EL (cell line): ENCODE measurements around the gene ME2.
"Not testable (repeated sequence)": the region's sequence is repeated elsewhere in the genome, so short reads cannot be mapped to it uniquely, and the experiment has no call there.

Experiments
- DNase-seq: peaks from one replicate; pipeline ENCODE4 v3.0.0-alpha.2; 2016

The ME2 gene

DNA sequence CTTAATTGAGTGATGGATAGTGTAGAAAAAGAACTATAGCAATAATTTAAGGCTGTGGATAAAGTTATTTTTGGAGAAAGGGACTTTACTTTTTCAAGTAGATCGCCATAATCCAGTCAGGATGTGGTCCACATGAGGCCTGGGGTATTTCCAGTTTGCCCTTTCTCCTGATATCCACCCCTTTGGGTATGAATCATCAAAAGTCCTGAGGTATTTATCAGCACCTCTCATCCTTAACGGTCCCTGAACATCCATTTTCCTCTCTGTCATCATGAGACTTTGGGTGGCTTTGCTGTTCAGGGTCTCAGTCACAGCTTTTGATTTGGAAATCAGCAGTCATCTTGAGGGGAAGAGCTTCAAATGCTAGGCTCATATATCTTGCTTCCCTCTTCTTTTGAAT, 49.6 kb downstream of the ME2 start:
- peak; percentile 58 for DNase-seq

DNA sequence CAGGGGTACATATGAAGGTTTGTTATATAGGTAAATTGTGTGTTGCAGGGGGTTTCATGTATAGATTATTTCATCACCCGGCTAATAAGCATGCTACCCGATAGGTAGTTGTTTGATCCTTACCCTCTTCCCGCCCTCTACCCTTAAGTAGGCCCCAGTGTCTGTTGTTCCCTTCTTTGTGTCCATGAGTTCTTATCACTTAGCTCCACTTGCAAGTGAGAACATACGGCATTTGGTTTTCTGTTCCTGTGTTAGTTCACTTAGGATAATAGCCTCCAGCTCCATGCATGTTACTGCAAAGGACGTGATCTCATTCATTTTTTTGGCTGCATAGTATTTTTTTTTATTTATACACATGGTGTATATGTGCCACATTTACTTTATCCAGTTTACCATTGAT, 54.8 kb downstream of the ME2 start:
- no peak for DNase-seq

DNA sequence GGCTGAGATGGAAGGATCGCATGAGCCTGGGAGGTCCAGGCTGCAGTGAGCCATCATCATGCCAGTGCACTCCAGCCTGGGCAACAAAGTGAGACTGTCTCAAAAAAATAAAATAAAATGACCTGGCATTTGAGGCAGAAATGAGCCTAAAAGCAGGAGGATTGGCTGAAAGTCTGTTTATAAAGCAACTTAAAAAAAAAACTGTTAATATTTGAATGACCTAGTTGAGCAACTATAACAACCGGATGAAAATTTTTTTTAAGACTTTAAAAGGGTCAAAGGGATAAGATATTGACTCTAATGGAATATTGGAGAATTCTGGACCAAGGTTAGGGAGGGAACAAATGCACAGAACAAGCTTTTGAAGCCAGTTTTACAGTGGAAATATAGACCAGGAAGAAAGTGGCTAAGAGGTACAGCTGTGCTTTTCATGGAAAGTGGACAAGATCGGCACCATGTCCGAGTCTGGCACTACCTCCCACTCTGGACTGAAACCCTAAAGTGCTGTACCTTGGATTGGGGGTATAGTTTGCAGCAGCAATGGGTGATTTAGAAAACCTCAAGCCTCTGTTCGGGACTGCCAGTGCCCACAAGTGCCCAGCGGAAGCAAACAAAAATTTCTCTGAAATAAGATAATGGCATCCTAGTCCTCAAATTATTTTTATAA, 55.8 kb downstream of the ME2 start:
- DNase-seq: no peak

DNA sequence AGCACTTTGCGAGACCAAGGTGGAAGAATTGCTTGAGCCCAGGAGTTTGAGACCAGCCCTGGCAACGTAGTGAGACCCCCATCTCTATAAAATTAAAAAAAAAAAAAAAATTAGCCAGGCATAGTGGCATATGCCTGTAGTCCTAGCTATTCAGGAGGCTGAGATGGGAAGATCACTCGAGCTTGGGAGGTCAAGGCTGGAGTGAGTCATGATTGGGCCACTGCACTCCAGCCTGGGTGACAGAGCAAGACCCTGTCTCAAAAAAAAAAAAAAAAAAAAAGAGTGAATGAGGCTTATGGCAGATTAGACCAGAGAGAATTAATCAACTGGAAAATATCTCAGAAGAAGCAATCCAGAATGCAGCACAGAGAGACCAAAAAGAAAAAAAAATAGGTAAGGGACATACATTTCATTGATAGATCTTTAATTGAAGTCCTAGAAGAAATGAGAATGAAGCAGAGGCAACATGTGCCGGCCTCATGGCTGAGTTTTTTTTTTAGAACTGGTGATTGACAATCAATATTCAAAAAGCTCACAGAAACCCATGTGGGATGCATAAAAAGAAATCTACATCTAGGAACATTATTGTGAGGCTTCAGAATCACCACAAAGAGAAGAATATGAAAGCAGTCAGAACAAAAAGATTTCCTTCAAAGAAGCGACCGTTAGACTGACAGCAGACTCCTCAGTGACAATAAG, 56.7 kb downstream of the ME2 start:
- DNase-seq: no peak

DNA sequence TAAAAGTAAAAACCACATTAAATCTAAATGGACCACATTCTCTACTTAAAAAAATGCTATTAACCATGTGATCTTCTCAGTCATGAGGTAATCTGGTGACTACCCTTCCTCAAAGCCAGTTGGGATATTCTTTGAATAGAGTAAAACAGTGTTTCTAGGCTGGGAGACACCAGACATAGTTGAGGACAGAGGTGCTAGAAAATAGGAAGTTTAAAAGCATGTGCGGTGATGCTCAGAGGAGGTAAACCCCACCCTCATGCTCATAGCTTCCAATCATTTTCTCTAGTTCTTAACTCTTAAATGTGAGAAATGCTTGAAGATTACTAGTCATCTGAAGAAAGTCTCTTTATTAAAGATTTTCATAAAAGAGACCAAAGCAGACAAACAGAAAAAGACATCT, 58.3 kb downstream of the ME2 start:
- no peak for DNase-seq

DNA sequence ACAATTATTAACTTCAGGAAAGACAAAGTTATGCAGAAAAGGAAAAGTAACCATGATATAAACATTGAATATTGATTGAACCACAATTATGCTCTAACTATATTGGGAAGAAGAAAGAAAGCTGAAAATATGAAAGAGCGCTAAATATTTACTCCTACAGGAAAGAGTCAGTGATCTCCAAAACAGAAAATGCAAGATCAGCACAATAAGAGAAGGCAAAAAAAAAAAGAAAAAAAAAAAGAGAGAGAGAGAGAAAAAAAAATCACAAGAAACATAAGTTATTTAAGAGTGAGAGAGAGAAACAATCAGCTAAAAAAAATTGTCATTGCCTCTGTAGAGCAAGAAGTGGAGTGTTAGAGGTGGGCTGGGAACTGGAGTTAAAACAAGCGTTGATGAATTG, 60.0 kb downstream of the ME2 start:
- DNase-seq: no peak

DNA sequence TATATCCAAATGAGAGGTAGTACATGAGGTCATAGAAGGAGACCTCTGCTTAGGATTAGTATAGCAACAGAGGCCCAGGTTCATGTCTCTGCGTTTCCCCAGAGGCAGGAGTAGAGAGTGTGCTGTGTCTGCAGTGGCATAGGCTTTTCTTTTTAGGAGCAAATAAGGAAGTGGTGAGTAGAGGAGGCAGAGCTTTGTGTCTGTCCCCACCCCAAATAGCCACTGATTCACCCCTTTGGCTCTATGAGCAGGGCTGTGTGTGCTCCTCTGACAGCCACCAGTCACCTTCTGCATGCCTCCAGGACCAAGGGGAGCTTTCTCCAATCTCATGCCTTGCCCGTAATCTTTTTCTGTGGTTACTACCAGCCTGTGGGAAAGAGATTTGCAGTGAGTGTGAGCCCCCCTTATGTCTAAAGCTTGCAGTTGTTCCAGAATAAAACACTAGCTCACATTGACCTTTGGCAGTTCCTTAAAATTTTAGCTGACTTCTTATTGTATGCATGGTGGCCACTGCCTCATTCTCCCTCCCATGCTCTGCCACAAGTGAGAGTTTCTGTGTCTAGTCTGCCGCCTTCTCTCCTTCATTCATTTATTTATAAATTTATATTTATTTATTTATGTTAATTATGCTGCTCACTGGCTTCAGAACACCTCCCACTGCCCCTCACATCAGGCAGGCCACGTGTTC, 65.5 kb downstream of the ME2 start:
- DNase-seq: peak; percentile 26

DNA sequence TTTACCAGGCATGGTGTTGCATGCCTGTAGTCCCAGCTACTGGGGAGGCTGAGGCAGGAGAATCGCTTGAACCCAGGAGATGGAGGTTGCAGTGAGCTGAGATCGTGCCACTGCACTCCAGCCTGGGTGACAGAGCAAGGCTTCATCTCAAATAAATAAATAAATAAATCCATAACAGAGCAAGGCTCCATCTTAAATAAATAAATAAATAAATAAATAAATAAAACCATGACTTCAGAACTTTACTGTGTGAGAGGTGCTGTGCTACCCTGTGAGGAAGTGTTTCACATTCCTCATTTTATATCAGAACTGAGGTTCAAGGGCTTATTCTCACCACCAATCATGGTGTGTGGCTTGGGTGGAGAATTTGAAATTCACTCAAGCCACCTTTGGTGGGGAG, 67.0 kb downstream of the ME2 start:
- DNase-seq: not testable (repeated sequence)

DNA sequence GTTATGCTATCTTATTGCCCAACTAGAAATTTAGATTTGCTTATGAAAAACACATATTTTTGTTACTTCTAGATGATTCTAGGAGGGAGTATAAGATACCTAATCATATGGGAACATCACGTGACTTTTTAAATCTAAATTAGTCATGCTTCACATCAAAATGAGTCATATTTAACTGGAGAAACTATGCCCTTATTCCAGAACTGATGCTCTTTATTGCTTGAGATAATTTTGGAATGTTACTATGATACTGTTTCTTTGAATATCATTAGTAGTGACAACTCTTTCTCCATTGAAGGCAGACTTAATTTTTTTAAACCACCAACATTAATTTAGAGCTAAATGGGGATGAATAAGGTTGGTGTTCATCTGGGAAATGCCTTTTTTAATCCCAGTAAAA, 69.0 kb downstream of the ME2 start:
- peak; percentile 30 for DNase-seq

DNA sequence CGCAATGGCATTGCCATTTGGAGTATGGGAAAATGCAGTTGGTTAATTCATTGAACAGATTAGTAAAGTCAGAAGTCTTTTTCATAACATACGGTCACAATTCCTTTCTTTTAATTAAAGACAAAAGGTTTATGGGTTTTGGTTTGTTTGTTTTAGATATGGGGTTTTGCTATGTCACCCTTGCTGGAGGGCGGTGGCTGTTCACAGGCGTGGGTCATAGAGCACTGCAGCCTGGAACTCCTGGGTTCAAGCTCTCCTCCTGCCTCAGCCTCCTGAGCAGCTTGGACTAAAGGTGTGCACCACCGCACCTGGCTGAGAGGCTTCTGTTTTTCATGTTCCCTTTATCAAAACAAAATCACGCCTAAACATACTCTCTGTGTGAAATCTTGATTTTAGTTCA, 70.3 kb downstream of the ME2 start:
- no peak for DNase-seq

DNA sequence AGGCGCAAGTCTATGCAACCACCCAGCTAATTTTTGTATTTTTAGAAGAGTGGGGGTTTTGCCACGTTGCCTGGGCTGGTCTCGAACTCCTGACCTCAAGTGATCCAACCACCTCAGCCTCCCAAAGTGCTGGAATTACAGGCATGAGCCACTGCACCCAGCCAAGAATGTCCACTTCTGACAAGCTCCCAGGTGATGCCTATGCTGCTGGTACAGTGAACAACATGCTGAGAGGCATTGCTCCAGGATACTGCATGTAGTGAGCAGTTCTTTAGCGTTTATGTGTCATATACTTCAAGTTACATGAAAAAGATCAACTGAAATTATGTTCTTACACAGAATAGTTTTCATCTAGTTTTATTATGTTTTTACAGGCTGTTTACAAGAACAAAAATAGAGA, 71.7 kb downstream of the ME2 start:
- no peak for DNase-seq

DNA sequence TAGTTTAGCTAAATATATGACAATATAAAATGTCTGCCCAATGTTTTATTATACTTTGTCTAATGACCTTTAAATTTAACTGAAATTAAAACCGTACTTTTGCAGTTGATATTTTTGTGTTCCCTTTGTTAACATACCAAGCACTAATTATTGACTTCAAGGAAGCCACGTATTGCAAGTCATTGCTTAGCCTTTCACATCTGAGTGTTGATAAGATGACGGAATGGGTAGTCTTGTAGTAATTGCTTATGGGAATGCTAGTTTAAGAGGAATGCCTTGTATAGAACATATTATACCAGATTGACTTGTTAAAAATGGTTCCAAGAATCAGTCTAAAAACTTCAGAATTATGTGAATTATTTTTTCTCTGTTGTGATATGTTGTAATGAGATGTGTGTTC, 74.9 kb downstream of the ME2 start:
- DNase-seq: no peak

DNA sequence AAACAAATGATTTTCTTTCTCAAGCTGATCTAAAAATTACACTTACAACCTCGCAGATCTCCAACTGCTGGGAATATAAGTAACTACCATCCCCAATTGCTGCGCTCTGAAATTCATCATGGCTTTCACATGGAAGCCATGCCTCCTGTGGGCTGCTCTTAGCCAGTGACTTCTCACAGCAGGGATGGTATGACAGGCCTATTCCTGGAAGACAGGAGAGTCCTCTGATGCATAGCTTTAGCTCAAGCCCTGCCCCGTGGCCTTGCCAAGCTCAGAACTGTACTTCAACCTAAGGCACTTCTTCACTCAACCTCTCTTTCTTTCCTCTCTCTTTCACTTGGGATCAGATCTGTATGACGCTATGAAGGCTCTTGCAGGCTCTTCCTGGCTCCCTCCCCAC, 76.3 kb downstream of the ME2 start:
- no peak for DNase-seq

DNA sequence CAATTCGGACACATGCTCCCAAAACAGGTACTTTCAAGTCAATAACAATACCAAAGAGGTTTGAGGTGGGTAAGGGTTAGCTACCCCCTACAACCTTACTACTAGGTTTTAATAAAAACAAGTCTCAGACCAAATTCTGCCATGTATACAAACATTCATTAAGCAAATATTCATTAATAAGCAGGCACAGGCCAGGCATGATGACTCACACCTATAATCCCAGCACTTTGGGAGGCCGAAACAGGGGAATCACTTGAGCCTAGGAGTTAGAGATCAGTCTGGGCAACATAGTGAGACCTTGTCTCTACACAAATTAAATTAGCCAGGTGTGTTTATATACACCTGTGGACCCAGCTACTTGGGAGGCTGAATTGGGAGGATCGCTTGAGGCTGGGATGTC, 77.2 kb downstream of the ME2 start:
- peak; percentile 21 for DNase-seq

DNA sequence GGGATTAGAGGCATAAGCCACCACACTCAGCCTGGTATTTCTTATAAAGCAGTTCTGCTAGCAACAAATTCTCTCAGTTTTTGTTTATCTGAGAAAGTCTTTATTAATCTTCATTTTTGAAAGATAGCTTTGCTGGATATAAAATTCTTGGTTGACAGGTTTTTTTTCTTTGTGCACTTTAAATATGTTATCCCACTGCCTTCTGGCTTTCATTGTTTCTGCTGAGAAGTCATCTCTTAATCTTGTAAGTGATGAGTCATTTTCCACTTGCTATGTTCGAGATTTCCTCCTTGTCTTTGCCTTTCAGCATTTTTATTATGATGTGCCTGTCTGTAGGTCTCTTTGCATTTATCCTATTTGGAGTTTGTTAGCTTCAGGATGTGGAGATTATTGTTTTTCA, 83.1 kb downstream of the ME2 start:
- DNase-seq: no peak

DNA sequence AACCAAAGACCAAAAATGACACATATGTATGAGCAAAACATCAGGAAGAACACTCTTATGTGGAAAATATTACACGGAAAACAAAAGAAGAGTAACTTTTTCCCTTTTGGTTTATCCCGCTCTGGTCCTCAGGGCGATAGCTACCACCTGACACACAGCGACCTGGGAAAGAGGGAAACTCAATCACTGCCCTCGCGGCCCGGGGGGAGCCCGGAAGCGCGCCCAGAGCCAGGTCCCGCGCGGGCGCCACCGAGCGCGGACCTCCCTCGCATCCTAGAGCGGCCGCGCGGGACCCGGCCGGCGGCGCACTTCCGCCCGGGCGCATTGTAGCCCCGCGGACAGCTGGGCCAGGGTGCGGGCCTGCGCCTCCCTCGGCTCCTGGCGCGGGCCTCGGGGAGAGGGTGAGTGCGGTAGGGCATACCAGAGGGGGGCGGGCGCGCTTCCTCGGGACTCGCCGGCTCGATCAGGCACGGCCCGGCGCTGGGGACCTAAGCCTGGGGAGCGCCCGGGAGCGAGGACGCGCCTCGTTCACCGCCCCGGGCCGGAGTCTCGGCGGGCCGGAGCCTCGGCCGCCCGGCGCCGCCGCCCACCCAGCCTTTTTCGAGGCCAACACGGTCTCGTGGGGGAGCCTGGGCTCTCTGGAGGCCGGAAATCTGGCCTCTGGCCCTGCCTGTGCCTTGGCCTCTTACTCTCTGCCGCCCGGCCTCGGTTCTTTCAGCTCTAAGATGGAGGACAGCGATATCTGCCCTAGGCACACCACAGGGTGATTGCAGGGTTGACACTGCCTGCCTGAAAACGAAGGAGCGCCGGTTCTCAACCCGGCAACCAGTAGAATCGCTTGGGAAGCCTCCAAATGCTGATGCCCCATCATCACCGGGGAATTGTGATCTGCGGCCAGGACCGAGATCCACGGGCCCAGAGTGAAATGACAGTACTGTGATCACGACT, 89.1 kb downstream of the ME2 start, which contains the start of gene ELAC1:
ELAC1 (plus strand) TSS at position 327 of the 948 bp plus-strand sequence. CDS start 6,365 bp downstream, outside the sequence.
- DNase-seq: peak; percentile 82

DNA sequence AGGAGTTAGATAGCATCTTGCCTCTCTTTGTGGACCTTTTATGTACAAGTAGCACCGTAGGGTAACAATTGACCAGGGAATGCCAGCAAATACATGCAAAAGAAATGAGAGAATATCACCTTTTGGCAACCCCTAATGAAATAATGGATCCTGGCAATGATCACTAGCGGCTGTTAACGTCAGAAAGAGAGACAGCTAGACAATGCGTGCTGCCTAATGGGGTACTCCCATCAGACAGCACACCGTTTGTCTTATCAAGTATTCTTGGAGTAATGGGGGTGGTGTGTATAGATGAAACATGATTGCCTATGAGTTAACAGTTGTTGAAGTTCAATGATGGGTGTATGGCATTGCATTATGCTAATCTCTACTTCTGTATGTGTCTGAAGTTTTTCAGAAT, 90.5 kb downstream of the ME2 start:
- DNase-seq: no peak

DNA sequence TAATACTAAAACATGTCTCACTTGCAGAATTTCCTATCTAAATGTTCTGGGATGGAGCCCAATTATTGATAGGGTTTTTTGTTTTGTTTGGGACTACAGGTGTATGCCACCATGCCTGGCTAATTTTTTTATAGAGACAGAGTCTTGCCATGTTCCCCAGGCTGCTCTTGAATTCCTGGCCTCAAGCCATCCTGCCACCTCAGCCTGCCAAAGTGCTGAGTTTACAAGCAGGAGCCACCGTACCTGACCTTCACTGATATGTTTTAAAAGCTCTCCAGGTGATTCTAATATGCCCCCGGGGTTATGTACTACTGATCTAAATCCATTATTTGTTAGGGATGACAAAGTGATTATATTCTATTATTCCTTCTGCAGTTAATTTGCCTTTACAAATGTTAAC, 91.1 kb downstream of the ME2 start:
- no peak for DNase-seq

DNA sequence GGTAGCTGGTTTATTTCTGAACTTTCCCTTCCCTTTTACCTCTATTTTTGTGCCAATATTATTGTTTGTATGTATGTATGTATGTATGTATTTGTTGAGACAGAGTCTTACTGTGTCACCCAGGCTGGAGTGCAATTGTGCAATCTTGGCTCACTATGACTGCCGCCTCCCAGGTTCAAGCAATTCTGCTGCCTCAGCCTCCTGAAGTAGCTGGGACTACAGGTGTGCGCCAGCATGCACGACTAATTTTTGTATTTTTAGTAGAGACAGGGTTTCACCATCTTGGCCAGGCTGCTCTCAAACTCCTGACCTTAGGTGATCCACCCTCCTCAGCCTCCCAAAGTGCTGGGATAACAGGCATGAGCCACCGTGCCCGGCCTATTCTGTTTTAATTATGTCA, 93.5 kb downstream of the ME2 start:
- DNase-seq: not testable (repeated sequence)

DNA sequence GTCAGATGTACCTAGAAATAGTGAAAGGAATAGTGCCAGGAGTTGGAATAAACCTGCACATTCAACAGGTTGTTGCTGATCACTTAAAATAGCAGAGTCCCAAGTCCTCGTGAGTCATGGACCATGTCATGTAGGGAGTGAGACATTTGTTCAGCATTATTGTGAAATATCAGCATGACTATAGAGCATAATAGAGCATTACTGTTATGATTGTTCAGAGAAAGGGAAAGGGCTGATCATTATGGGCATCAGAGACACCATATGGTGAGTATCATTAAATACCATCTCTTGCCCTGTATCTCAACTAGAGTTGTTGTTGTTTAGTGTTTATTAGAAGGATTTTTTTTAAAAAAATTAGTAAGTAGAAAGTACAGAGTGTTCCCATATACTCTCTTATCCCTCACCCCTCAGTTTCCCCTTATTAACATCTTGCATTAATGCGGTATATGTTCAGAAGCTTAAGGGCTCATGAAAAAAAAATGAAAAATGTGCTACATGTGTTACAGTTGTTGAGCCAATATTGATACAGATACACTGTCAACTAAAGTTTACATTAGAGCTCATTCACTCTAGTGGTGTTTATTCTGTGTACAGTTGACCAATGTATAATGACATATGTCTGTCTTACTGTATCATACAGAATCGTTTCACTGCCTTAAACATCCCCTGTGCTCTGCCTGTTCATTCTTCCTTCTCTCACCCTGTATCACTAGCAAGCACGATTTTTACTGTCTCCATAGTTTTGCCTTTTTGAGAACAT, 94.6 kb downstream of the ME2 start:
- DNase-seq: peak; percentile 73

DNA sequence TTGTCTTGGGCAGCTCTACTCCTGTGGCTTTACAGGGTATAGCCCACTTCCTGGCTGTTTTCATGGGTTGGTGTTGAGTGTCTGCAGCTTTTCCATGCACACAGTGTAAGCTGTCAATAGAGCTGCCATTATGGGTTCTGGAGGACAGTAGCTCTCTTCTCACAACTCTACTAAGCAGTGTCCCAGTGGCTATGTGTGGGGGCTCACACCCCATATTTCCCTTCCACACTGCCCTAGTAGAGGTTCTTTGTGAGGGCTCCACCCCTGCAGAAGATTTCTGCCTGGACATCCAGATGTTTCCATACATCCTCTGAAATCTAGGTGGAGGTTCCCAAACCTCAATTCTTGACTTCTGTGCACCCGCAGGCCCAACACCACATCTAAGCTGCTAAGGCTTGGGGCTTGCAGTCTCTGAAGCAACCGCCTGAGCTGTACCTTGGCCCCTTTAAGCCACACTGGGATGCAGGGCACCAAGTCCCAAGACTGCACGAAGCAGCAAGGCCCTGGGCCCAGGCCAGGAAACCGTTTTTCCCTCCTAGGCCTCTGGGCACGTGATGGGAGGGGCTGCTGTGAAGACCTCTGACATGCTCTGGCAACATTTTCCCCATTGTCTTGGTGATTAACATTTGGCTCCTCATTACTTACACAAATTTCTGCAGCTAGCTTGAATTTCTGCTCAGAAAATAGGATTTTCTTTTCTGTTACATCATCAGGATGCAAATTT, 98.3 kb downstream of the ME2 start:
- DNase-seq: no peak

DNA sequence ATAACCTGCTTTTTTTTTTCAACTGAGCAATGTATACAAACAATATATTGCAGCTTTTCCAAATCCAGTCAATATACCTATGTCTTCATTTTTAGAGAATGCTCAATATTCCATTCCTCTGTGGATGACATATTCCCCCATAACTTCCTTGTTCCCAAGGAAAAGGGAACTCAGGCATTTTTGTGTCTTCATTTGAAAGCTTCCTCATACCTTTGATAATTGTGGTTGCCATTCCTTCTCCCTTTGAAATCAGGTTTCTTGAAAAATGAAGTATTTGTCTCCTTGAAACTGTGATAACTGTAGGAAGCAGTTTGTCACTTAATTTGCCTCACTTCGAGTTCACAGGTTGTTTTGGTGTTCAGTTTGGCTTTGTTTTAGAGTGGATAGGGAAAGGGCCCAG, 102.5 kb downstream of the ME2 start:
- DNase-seq: peak; percentile 16
